ENCODE data around the gene KCNJ14. TPM values are rescaled to one million over a fixed set of nuclear protein-coding genes. Genes with fewer than 3 reads are reported as not detected.

KCNJ14 gene
- total and polyA plus RNA-seq, 2 of the 8 experiments (the other 6 are each of a cell fraction or from before 2014, with no cell fraction given) = 0.45 to 0.89 TPM

GRCh38 chr19:48454150-48454730 lies 1.1 kb upstream of the KCNJ14 start:
- no peak overlapping the region for H2BK12ac ChIP-seq (ENCODE audit: low read depth, low read length)
- DNase-seq (ENCODE audit: low read depth in 1 of 2, low spot score in 2 of 2) = no peak
- no peaks in the 10 kb centered on the region for H3K4me1 ChIP-seq (replicated peaks in 1 of 4; ENCODE audit: control insufficient read depth in 3 of 4, insufficient read depth in 4 of 4, low read length in 3 of 4)
- no peak overlapping the region for H3K56ac ChIP-seq (replicated peaks; ENCODE audit: insufficient read length, low read depth, low read length)
- H3K23me2 ChIP-seq (ENCODE audit: low read depth, low read length) = no peaks in the 10 kb centered on the region
- H3K4me2 ChIP-seq (ENCODE audit: insufficient read depth in 1 of 2, low read depth in 2 of 2, low read length in 2 of 2) = no peak overlapping the region
- H2BK5ac ChIP-seq (ENCODE audit: low read depth, low read length) = no peak overlapping the region
- H3K9ac ChIP-seq (replicated peaks in 1 of 4; ENCODE audit: extremely low read depth in 1 of 4, low read depth in 3 of 4, low read length in 3 of 4) = no peak overlapping the region
- H3K27me3 ChIP-seq (replicated peaks in 1 of 4; ENCODE audit: control insufficient read depth in 3 of 4, extremely low read depth in 1 of 4, insufficient read depth in 3 of 4, low read length in 3 of 4) = no peaks in the 10 kb centered on the region
- H3K9me3 ChIP-seq (ENCODE audit: insufficient read depth in 2 of 2, low read depth in 1 of 2, low read length in 1 of 2) = no peaks in the 10 kb centered on the region
- no peak overlapping the region for H2AK5ac ChIP-seq (ENCODE audit: low read depth, low read length)
- no peak overlapping the region for H3K23ac ChIP-seq (ENCODE audit: insufficient read length)
- H3K27ac ChIP-seq (ENCODE audit: low read depth, low read length) = no peak overlapping the region
- no peak overlapping the region for H4K91ac ChIP-seq (replicated peaks; ENCODE audit: insufficient read length, low read length)
- no peak for TF ChIP-seq SRF (IDR thresholded peaks at IDR 0.05; ENCODE audit: low read depth, low read length)
- no peak for TF ChIP-seq GABPA (IDR thresholded peaks at IDR 0.05; ENCODE audit: borderline replicate concordance, insufficient read depth, low read length)
- TF ChIP-seq KDM4A (IDR thresholded peaks at IDR 0.05; ENCODE audit: low read depth, low read length, severe bottlenecking) = no peak
- ChIA-PET POLR2A (ENCODE audit: partially characterized antibody) (interaction anchor here (1.0 to 3.7 kb wide), 5 partner anchors 9 to 21 kb away, joined by 4 to 17 read pairs (median 6); no protein-coding TSS in a partner anchor), CTCF (ENCODE audit: partially characterized antibody) (interaction anchor here (0.6 to 0.7 kb wide), 2 partner anchors 31 to 146 kb away, joined by 3 to 4 read pairs; no protein-coding TSS in a partner anchor)
- H4K20me1 ChIP-seq (replicated peaks in 1 of 2; ENCODE audit: control insufficient read depth in 1 of 2, insufficient read depth in 2 of 2, low read length in 2 of 2) = peaks cover 2 to 21% of the 10 kb centered on the region in 2 experiments
- no peak overlapping the region for H2AFZ ChIP-seq (ENCODE audit: low read length)
- peaks cover 20 to 56% (median 39%) of the 10 kb centered on the region in 4 experiments for H3K36me3 ChIP-seq (ENCODE audit: control insufficient read depth in 2 of 4, insufficient read depth in 4 of 4, low read length in 3 of 4)
- H4K8ac ChIP-seq (ENCODE audit: extremely low read depth, insufficient read depth, low read length) = no peak overlapping the region
- no peak overlapping the region for H3K4ac ChIP-seq (replicated peaks; ENCODE audit: insufficient read length, low read depth, low read length)
- H2BK120ac ChIP-seq (replicated peaks; ENCODE audit: low read depth, low read length) = no peak overlapping the region
- H3K79me1 ChIP-seq (ENCODE audit: low read depth, low read length) = peaks cover 4% of the 10 kb centered on the region
- H4K5ac ChIP-seq (ENCODE audit: insufficient read length, low read depth, low read length) = no peak overlapping the region
- H3K14ac ChIP-seq (ENCODE audit: insufficient read length) = no peak overlapping the region
- H3K4me3 ChIP-seq (ENCODE audit: extremely low read depth in 1 of 4, insufficient read depth in 2 of 4, low read depth in 3 of 4, low read length in 4 of 4) = no peak overlapping the region
- WGBS, 2 experiments (ENCODE audit: extremely low coverage in 1 of 2, insufficient coverage in 1 of 2, insufficient read length in 1 of 2, insufficient replicate concordance in 2 of 2, low coverage in 1 of 2, low lambda C conversion rate in 2 of 2, missing lambda C conversion rate in 1 of 2) = 93% methylated on average over 7 of the region's 22 CpGs; no CpG with 5 or more reads in 1 of the 2 experiments
- no peak for FAIRE-seq
- no peak overlapping the region for H3K18ac ChIP-seq (ENCODE audit: extremely low read depth, low read length)
- H2BK20ac ChIP-seq (ENCODE audit: low read length) = no peak overlapping the region
- no peak overlapping the region for H2BK15ac ChIP-seq (ENCODE audit: low read length)
- no peaks in the 10 kb centered on the region for H3K79me2 ChIP-seq (ENCODE audit: control insufficient read depth in 1 of 2, insufficient read depth in 2 of 2, low read length in 2 of 2)

All from H1 (cell line).